CD4-positive, CD25-positive, alpha-beta regulatory T cell (primary cell): Measurements from ENCODE around the gene LGALS3BP. TPM values are rescaled to one million over a fixed set of nuclear protein-coding genes. Genes with fewer than 3 reads are reported as not detected.

Source experiments
- ATAC-seq, 2 donors: fragments of 150-1000 bp; cut with Tn5 transposase; one replicate each; pipeline ENCODE4 v1.10.0; 2021; ENCODE audit warnings: low read depth in 2 of 2, moderate number of reproducible peaks in 2 of 2, moderate library complexity in 1 of 2
- DNase-seq, 3 donors: peaks; one replicate each; pipeline versions ENCODE4 v3.0.0 to v3.0.0-alpha.2; 2012 to 2022; ENCODE audit warnings: mixed read lengths in 1 of 3
- H3K27ac ChIP-seq: one replicate; pipeline ENCODE4 v1.7.0; 2013; ENCODE audit warnings: mild to moderate bottlenecking, low read length; ENCODE audit not compliant: insufficient read depth, poor library complexity, severe bottlenecking
- H3K27me3 ChIP-seq: one replicate; pipeline ENCODE4 v1.7.0; 2013; ENCODE audit warnings: low read length; ENCODE audit not compliant: control insufficient read depth, insufficient read depth
- H3K36me3 ChIP-seq: one replicate; pipeline ENCODE4 v1.7.0; 2013; ENCODE audit warnings: mild to moderate bottlenecking, low read length, moderate library complexity; ENCODE audit not compliant: control insufficient read depth, insufficient read depth
- H3K4me1 ChIP-seq: 2 replicates; pipeline ENCODE4 v1.7.0; 2013; ENCODE audit warnings: mild to moderate bottlenecking, low read length; ENCODE audit not compliant: insufficient read depth, control insufficient read depth, poor library complexity, severe bottlenecking
- H3K4me3 ChIP-seq: one replicate; pipeline ENCODE4 v1.7.0; 2013; ENCODE audit warnings: low read depth, mild to moderate bottlenecking, low read length, moderate library complexity
- H3K9me3 ChIP-seq, 2 experiments: 1 replicate in 1 of 2; 2 replicates in 1 of 2; pipeline ENCODE4 v1.7.0; 2013; ENCODE audit warnings: low read length in 2 of 2, mild to moderate bottlenecking in 1 of 2, moderate library complexity in 1 of 2; ENCODE audit not compliant: control insufficient read depth in 2 of 2
- H3K27ac Mint-ChIP-seq, 3 donors: one replicate each; pipeline ENCODE4 v1.8.0; 2020 to 2022; ENCODE audit warnings: mild to moderate bottlenecking in 3 of 3, mixed read lengths in 3 of 3, moderate library complexity in 2 of 3
- H3K27me3 Mint-ChIP-seq: one replicate; pipeline ENCODE4 v1.8.0; 2022; ENCODE audit warnings: mild to moderate bottlenecking, mixed read lengths
- H3K36me3 Mint-ChIP-seq: one replicate; pipeline ENCODE4 v1.8.0; 2020; ENCODE audit warnings: mixed read lengths
- H3K4me1 Mint-ChIP-seq, 4 donors: one replicate each; pipeline ENCODE4 v1.8.0; 2020 to 2022; ENCODE audit warnings: mixed read lengths in 4 of 4, mild to moderate bottlenecking in 1 of 4
- H3K4me3 Mint-ChIP-seq, 4 donors: one replicate each; pipeline ENCODE4 v1.8.0; 2020 to 2022; ENCODE audit warnings: mild to moderate bottlenecking in 4 of 4, mixed read lengths in 4 of 4, moderate library complexity in 3 of 4
- H3K9me3 Mint-ChIP-seq, 7 donors: one replicate each; pipeline ENCODE4 v1.8.0; 2020 to 2022; ENCODE audit warnings: mixed read lengths in 7 of 7, mild to moderate bottlenecking in 3 of 7, moderate library complexity in 2 of 7
- polyA plus RNA-seq, 4 donors: library from polyadenylated mRNA; unstranded; fragments of 300-500 nt; fragmentation: Illumina TruSeq; gene quantifications; one replicate each; pipeline ENCODE4 v1.2.3, GENCODE V29; 2021
- total RNA-seq: library from RNA; stranded (reverse); gene quantifications from one replicate; pipeline ENCODE4 v1.2.3, GENCODE V29; 2022

LGALS3BP gene
- total and polyA plus RNA-seq, 5 donors from 2014 or later, result 23.4 to 43.5 (median 27.2) TPM

- Mint-ChIP-seq H3K4me3 (no peak overlapping the region), H3K27ac (peak overlapping the region; percentile 77 to 86 (median 80)), H3K27me3 (peaks cover 14% of the 10 kb centered on the region), H3K4me1 (peaks cover 0 to 11% (median 4%) of the 10 kb centered on the region in 4 donors), H3K9me3 (peaks cover 0 to 3% (median 0%) of the 10 kb centered on the region in 7 donors), H3K36me3 (no peaks in the 10 kb centered on the region)
- Histone ChIP-seq H3K4me3 (no peak overlapping the region), H3K27me3 (no peaks in the 10 kb centered on the region), H3K9me3 (no peaks in the 10 kb centered on the region), H3K36me3 (no peaks in the 10 kb centered on the region), H3K27ac (no peak overlapping the region), H3K4me1 (peaks cover 9% of the 10 kb centered on the region)
- peak; percentile 11 to 74 (median 22) for DNase-seq
- ATAC-seq, result peak; percentile 77 to 89
These were observed 46.4 kb downstream of the LGALS3BP start for GRCh38 chr17:78933025-78933958.

GRCh38 chr17:78929908-78930775 lies 49.6 kb downstream of the LGALS3BP start:
- Mint-ChIP-seq H3K4me1 (peaks cover 0 to 14% (median 4%) of the 10 kb centered on the region in 4 donors), H3K36me3 (no peaks in the 10 kb centered on the region), H3K27ac (no peak overlapping the region), H3K9me3 (no peaks in the 10 kb centered on the region), H3K27me3 (peaks cover 32% of the 10 kb centered on the region), H3K4me3 (no peak overlapping the region)
- no peak overlapping the region for H3K4me3 ChIP-seq
- peaks cover 15% of the 10 kb centered on the region for H3K4me1 ChIP-seq
- H3K9me3 ChIP-seq, result no peaks in the 10 kb centered on the region
- H3K27ac ChIP-seq, result no peak overlapping the region
- no peaks in the 10 kb centered on the region for H3K36me3 ChIP-seq
- no peak for DNase-seq
- ATAC-seq, result no peak
- H3K27me3 ChIP-seq, result no peaks in the 10 kb centered on the region

GRCh38 chr17:78925662-78926555 lies 53.8 kb downstream of the LGALS3BP start:
- Histone ChIP-seq H3K27me3 (no peaks in the 10 kb centered on the region), H3K9me3 (no peaks in the 10 kb centered on the region), H3K4me3 (no peak overlapping the region), H3K4me1 (peaks cover 21% of the 10 kb centered on the region), H3K27ac (no peak overlapping the region), H3K36me3 (no peaks in the 10 kb centered on the region)
- peaks cover 0 to 17% (median 3%) of the 10 kb centered on the region in 4 donors for H3K4me1 Mint-ChIP-seq
- H3K4me3 Mint-ChIP-seq, result peak overlapping the region in 2 of 4 donors; percentile 11 to 47
- H3K36me3 Mint-ChIP-seq, result no peaks in the 10 kb centered on the region
- H3K27me3 Mint-ChIP-seq, result peaks cover 46% of the 10 kb centered on the region
- H3K9me3 Mint-ChIP-seq, result no peaks in the 10 kb centered on the region
- DNase-seq (no peak), ATAC-seq (no peak)
- H3K27ac Mint-ChIP-seq, result peak overlapping the region in 1 of 3 donors; percentile 49

- DNase-seq, result peak; percentile 60 to 67 (median 67)
- H3K27me3 ChIP-seq, result no peaks in the 10 kb centered on the region
- Mint-ChIP-seq H3K27me3 (peaks cover 45% of the 10 kb centered on the region), H3K4me1 (peaks cover 0 to 20% (median 5%) of the 10 kb centered on the region in 4 donors), H3K36me3 (no peaks in the 10 kb centered on the region), H3K4me3 (peak within 1 kb of the TSS; percentile 36 to 82 (median 78)), H3K9me3 (no peaks in the 10 kb centered on the region), H3K27ac (peak within 1 kb of the TSS in 1 of 3 donors; percentile 49)
- H3K9me3 ChIP-seq, result no peaks in the 10 kb centered on the region
- no peak within 1 kb of the TSS for H3K4me3 ChIP-seq
- H3K4me1 ChIP-seq, result peaks cover 21% of the 10 kb centered on the region
- H3K36me3 ChIP-seq, result no peaks in the 10 kb centered on the region
- ATAC-seq, result peak; percentile 59 to 74
- no peak within 1 kb of the TSS for H3K27ac ChIP-seq
These were observed 54.5 kb downstream of the LGALS3BP start, which contains the start of gene TIMP2 for GRCh38 chr17:78925234-78925633. Gene TIMP2, minus strand, starts transcription at chr17:78925387. Its CDS starts 299 bp downstream, at chr17:78925088.

- no peak for ATAC-seq
- no peaks in the 10 kb centered on the region for H3K36me3 Mint-ChIP-seq
- Histone ChIP-seq H3K4me3 (no peak overlapping the region), H3K9me3 (no peaks in the 10 kb centered on the region), H3K27me3 (no peaks in the 10 kb centered on the region), H3K36me3 (no peaks in the 10 kb centered on the region), H3K4me1 (peaks cover 21% of the 10 kb centered on the region), H3K27ac (no peak overlapping the region)
- peaks cover 0 to 22% (median 8%) of the 10 kb centered on the region in 4 donors for H3K4me1 Mint-ChIP-seq
- no peak for DNase-seq
- peaks cover 51% of the 10 kb centered on the region for H3K27me3 Mint-ChIP-seq
- H3K9me3 Mint-ChIP-seq, result no peaks in the 10 kb centered on the region
- peak overlapping the region; percentile 36 to 82 (median 78) for H3K4me3 Mint-ChIP-seq
- no peak overlapping the region for H3K27ac Mint-ChIP-seq
These were observed 55.1 kb downstream of the LGALS3BP start for GRCh38 chr17:78924481-78925151.

- DNase-seq (peak; percentile 46 to 76 (median 51)), ATAC-seq (peak; percentile 61 to 69)
- Histone ChIP-seq H3K27me3 (no peaks in the 10 kb centered on the region), H3K27ac (no peak overlapping the region), H3K9me3 (no peaks in the 10 kb centered on the region), H3K4me3 (peak overlapping the region; percentile 32), H3K36me3 (no peaks in the 10 kb centered on the region), H3K4me1 (peaks cover 21% of the 10 kb centered on the region)
- peaks cover 0 to 22% (median 8%) of the 10 kb centered on the region in 4 donors for H3K4me1 Mint-ChIP-seq
- H3K27ac Mint-ChIP-seq, result peak overlapping the region in 2 of 3 donors; percentile 77 to 91
- peak overlapping the region; percentile 36 to 87 (median 82) for H3K4me3 Mint-ChIP-seq
- no peaks in the 10 kb centered on the region for H3K36me3 Mint-ChIP-seq
- no peaks in the 10 kb centered on the region for H3K9me3 Mint-ChIP-seq
- H3K27me3 Mint-ChIP-seq, result peaks cover 58% of the 10 kb centered on the region
These were observed 55.9 kb downstream of the LGALS3BP start for GRCh38 chr17:78923660-78924453.
